Cardiac septum (tissue), 1 donor: ENCODE data around the gene LGR6. TPM values are rescaled to one million over a fixed set of nuclear protein-coding genes. Genes with fewer than 3 reads are reported as not detected.
A peak's percentile ranks its signal among the peaks of the same experiment; 100 is the strongest.
"Not testable (repeated sequence)": the region's sequence is repeated elsewhere in the genome, so short reads cannot be mapped to it uniquely, and the experiment has no call there.

Experiments used
- DNase-seq: peaks from one replicate; pipeline ENCODE4 v3.0.0-alpha.2; 2020; ENCODE audit warnings: low spot score
- intact Hi-C: fragments of 100-400 bp; cut with DNase I; formaldehyde crosslinking; loops from one replicate; pipeline ENCODE4 v1.14.0; 2022
- total RNA-seq: library from RNA; stranded (reverse); fragmentation: NEBNext Ultra II Directional; extraction: Animal tissue kit (Norgen Biotek cat#: 25700); gene quantifications from one replicate; pipeline ENCODE4 v1.2.1, GENCODE V29; 2021
- donor health status: DM: no; HTN: no; CAD: no.

The LGR6 gene
- total RNA-seq, 1 donor from 2014 or later: 0.86 TPM

- no peak for DNase-seq
- intact Hi-C loops: no loop called here
Measured at GRCh38 chr1:202171292-202172014, 22.1 kb upstream of the LGR6 start.

DNA sequence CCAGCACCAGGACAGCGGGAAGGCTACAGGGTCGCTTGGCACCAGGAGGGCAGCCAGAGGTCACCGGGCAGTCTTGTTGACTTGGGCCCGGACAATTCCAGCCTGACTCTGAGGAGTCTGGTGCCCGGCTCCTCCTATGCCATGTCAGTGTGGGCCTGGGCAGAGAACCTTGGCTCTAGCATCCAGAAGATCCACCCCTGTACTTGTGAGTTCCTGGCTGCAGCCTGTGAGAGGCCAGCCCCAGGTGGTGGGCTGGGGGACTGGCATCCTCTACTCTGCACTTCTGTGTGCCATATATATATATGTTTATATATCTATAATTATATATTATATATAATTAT lies 21.6 kb upstream of the LGR6 start:
- intact Hi-C loops: no loop called here
- DNase-seq: no peak

DNA sequence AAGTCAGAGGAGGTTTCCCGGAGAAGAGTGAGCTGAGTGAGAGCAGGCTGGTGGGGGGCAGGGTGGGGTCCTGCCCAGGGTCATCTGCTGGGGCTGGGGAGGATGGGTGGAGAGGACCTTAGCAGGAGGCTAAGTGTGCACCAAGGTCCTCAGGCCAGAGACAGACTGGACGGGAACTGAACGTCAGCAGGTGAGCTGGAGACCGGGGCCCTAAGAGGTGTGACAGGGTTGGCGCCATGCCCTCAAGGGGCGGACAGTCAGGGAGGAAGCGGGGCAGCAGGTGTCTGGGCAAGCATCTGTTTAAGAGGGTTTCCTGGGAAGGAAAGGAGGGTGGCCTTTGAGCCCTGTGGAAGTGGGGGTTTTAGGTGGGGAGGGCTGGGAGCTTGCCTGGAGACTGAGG lies 19.6 kb upstream of the LGR6 start:
- no peak for DNase-seq
- intact Hi-C loops: no loop called here

- DNase-seq: no peak
- intact Hi-C loops: no loop called here
Measured at GRCh38 chr1:202176949-202177927, 16.4 kb upstream of the LGR6 start.

DNA sequence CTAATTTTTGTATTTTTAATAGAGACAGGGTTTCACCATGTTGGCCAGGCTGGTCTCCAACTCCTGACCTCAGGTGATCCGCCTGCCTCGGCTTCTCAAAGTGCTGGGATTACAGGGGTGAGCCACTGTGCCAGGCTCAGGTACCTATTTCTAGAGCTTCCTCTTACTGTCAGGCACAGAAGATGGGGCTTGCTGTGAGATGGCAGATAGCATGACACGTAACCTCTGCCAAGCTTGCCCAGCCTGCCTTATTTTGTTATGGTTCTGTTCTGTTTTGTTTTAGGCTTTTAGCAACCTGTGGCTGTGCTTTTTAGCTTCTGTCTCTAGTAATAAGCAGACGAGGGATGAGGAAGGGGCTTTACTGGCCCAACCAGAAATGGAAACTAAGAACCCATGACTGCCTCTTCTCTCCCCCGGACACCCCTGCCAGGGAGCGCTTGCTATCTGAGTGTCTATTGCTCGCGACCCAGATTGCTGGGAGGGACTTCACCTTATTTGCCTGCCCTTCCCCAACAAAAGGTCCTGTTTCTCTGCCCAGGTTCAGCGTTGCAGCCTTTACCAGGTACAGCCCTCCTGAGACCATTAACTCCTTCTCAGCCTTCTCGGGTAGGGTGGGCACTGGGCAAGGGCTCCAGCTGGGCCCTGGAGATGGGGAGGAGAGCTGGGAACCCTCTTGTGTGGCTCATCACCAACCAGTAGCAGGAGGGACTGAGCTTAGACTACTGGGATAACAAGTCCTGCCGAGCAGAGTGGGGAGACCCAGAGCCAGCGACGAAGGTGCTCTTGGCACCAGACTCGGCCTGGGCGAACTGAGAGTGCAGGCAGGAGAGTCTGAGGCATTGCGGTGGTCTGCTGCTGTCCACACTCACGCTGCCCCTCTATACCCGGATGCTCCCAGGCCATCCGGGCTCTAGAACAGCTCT lies 13.5 kb upstream of the LGR6 start:
- intact Hi-C loops: no loop called here

DNA sequence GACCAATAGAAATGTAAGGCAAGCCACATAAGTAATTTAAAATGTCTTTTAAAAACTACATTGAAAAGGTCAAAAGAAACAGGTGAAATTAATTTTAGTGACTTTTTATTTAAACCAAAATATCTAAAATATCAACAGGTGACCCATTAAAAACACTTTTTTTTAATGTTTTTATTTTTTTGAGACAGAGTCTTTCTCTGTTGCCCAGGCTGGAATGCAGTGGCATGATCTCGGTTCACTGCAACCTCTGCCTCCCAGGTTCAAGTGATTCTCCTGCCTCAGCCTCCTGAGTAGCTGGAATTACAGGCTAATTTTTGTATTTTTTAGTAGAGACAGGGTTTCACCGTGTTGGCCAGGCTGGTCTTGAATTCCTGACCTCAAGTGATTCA lies 12.9 kb upstream of the LGR6 start:
- DNase-seq, intact Hi-C loops: not testable (repeated sequence)

More for the DNA sequence above, 13.5 kb upstream of the LGR6 start:
- DNase-seq: no peak

DNA sequence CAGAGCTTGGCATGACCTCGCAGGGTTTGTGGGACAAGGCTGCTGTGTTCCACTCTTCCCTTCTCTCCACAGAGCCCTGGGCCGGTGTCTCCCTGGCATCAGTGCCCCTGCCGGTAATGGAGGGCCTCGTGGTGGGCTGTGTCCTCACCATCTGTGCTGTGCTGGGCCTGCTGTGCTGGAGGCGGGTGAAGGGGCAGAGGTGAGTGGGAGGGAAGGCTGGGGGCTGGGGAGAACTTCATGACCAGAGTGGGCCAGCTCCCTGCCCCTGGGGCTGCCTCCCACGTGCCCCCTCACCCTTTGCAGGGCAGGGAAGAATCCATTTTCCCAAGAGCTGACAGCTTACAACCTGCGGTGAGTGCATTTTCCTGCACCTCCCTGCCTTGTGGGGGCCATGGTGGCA lies 12.0 kb upstream of the LGR6 start:
- intact Hi-C loops: no loop called here

GRCh38 chr1:202182040-202182877 lies 11.3 kb upstream of the LGR6 start:
- intact Hi-C loops: no loop called here
- no peak for DNase-seq

More for the DNA sequence above, 12.0 kb upstream of the LGR6 start:
- no peak for DNase-seq

DNA sequence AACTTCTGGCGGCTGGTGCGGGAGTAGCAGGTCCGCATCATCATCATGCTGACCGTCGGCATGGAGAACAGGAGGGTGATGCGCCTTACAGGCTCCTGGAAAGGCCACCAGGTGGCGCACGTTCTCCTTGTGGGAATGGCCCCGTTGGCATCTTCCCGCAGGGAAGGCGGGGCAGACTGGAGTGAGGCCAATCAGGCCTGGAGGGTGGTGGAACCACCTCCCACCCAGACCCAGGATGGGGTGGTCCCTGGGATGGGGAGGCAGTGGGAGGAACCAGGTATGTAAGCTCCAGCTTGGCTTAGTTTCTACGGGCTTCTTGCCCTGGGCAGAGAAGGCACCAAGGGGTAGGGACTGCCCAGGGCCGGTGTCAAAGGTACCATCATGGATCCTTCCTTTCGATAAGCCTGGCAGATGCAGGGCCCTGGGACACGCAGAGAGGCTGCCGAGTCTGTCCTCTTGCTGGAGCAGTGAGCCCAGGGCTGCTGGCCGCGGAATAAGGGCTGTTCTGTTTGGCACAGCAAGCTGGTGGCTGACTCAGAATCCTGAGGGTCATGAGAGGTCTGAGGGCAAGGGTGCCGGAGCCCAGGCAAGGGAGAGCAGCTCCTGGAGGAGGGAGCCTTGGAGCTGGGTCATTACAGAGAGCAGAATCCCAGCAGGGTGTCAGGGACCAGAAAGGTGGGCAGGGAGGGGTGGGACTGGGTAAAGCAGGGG lies 8.7 kb upstream of the LGR6 start:
- intact Hi-C loops: loop anchor here (5.0 kb wide), 1 partner anchor 532 kb away; no protein-coding TSS in a partner anchor
- DNase-seq: peak; percentile 85

DNA sequence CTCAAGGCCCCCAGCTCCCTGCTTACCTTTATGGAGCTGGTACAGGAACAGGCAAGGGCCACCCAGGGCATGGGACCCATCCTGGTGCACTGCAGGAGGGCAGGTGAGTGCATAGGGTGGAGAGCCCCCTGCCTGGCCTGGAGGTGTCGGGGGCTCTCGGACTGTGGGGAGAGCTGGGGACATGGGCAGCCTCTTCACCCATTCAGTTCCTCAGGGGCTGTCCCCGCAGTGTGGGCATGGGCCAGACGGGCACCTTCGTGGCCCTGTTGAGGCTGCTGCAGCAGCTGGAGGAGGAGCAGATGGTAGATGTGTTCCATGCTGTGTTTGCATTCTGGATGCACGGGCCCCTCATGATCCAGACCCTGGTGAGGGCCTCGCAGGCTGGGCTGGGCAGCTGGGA lies 7.3 kb upstream of the LGR6 start:
- intact Hi-C loops: loop anchor here (5.0 kb wide), 1 partner anchor 531 kb away; no protein-coding TSS in a partner anchor
- DNase-seq: no peak

DNA sequence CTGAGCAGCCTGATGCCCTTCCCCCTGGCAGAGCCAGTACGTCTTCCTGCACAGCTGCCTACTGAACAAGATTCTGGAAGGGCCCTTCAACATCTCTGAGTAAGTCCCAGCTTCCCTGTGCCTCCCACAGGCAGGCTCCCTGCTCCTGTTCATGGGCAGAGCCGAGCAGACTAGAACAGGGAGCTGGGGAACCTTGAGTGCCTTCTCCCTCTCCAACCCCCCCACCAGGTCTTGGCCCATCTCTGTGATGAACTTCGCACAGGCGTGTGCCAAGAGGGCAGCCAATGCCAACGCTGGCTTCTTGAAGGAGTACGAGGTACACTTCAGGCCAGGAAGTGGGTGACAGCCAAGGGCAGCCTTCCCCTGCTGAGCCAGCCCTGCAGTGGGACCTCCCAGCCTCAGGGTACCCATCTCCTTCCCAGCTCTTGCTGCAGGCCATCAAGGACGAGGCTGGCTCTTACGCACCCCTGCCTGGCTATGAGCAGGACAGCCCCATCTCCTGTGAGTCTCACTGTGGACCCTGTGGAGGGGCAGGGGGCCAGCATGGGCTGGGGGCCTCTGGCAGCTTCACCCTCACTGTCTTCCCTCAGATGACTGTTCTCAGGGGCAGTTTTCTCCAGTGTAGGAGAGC lies 6.4 kb upstream of the LGR6 start:
- intact Hi-C loops: loop anchor here (5.0 kb wide), 1 partner anchor 530 kb away; no protein-coding TSS in a partner anchor

GRCh38 chr1:202187697-202188407 lies 5.7 kb upstream of the LGR6 start:
- intact Hi-C loops: loop anchor here (5.0 kb wide), 1 partner anchor 529 kb away; no protein-coding TSS in a partner anchor
- no peak for DNase-seq

More for the DNA sequence above, 6.4 kb upstream of the LGR6 start:
- no peak for DNase-seq

DNA sequence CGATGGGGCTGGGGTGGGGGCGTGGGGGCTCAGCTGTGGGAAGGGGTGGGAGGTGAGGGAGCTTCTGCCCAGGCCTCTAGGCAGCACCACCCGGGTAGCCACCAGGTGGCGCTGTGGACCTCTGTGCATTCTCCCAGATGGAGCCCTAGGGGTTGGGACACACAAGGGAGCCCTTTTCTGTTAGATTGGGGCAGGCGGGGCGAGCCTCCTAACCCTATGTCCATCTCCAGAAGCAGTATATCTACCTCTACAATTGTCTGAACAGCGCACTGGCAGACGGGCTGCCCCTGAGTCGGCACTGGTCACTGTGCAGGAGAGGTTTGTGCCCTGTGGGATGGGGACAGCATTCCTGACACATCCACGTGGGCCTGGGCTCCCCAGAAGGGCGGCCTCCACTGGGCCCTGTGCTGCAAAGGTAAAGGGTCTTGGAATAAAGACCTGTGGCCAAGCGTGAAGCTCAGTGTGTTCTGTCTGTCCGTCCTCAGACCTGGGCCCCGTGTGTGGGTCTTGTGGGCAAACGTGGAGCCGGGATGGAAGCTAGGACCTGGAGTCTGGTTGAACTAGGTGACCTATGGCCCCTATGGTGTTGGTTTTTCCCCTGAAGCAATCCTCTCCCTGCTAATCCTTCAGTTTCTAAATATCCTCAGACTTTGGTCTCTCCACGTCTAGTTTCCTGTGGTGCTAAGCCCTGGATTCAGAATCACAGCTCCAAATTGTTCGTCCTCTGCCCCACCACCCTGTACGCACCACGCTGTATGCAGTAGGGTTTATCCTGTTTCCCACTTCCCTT lies 4.4 kb upstream of the LGR6 start:
- intact Hi-C loops: loop anchor here (5.0 kb wide), 1 partner anchor 528 kb away; no protein-coding TSS in a partner anchor
- no peak for DNase-seq

DNA sequence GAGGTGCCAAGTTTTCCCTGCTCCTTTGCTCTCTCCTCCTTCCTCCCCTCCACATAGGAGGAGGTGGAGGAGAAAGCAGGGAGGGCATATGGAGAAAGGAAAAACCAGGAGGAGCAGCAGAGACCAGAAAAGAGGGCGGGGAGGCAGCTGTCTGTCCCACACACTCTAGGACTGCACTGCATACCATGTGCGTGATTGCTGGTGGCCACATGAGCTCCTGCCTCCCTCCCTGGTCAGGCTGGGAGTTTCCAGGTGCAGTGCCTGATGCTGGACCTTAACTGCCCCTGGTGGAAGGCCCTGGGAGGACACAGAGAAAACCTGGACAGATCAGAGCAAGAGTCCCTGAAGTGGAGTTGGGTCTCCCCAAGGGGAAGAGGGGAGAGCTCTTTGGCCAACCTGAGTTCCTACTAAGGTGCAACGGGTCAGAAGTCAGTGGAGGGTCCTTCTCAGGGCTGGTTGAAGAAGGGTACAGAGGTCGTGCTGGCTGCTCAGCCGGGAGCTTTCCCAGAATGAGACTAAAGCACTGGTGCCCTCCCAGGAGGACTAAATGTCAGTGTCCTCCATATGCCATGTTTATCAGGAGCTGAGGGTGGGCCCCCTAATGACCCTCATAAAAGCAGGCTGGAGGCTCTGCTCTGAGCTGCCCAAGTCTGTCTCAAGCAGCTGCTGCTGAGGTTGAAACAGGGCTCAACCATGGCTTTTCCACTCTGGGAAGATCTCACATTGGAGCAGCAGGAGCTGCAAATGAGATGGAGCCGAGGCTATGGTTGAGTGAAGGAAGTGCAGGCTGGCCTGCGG lies 3.5 kb upstream of the LGR6 start:
- intact Hi-C loops: loop anchor here (5.0 kb wide), 2 partner anchors 47 to 527 kb away; no protein-coding TSS in a partner anchor

DNA sequence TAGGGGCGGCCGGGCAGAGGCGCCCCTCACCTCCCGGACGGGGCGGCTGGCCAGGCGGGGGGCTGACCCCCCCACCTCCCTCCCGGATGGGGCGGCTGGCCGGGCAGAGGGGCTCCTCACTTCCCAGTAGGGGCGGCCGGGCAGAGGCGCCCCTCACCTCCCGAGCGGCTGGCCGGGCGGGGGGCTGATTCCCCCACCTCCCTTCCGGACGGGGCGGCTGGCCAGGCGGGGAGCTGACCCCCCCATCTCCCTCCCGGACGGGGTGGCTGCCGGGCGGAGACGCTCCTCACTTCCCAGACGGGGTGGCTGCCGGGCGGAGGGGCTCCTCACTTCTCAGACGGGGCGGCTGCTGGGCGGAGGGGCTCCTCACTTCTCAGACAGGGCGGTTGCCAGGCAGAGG lies 2.2 kb upstream of the LGR6 start:
- DNase-seq: not testable (repeated sequence)
- intact Hi-C loops: loop anchor here (5.0 kb wide), 1 partner anchor 46 kb away; no protein-coding TSS in a partner anchor

More for the DNA sequence above, 3.5 kb upstream of the LGR6 start:
- DNase-seq: no peak
